Stomach (tissue), 4 donors: Measurements from ENCODE around the gene SLC25A38.

Experiments
- EP300 ChIP-seq: sonication (generic); formaldehyde crosslinking; IDR thresholded peaks from one replicate; pipeline ENCODE4 v1.6.1; 2017; ENCODE audit warnings: antibody characterized with exemption
- POLR2A ChIP-seq, 4 donors: fragments of 450-650 bp; IDR thresholded peaks; one replicate each; pipeline ENCODE4 v1.6.1; 2016; ENCODE audit warnings: antibody characterized with exemption in 4 of 4, control low read depth in 2 of 4, mild to moderate bottlenecking in 1 of 4, moderate library complexity in 1 of 4
- POLR2AphosphoS5 ChIP-seq, 3 donors: sonication (generic); formaldehyde crosslinking; IDR thresholded peaks; one replicate each; pipeline ENCODE4 v1.6.1; 2016; ENCODE audit warnings: antibody characterized with exemption in 3 of 3
- TF ChIP-seq, protein P1 (sequence below), 7 experiments: fragments of 450-650 bp in 4 of 7; fragments of 200-600 bp in 3 of 7; sonication (generic) in 3 of 7; IDR thresholded peaks; one replicate each; pipeline ENCODE4 v1.5.1; 2016 to 2019; ENCODE audit warnings: antibody characterized with exemption in 7 of 7, control low read depth in 2 of 7, mild to moderate bottlenecking in 1 of 7

DNA sequence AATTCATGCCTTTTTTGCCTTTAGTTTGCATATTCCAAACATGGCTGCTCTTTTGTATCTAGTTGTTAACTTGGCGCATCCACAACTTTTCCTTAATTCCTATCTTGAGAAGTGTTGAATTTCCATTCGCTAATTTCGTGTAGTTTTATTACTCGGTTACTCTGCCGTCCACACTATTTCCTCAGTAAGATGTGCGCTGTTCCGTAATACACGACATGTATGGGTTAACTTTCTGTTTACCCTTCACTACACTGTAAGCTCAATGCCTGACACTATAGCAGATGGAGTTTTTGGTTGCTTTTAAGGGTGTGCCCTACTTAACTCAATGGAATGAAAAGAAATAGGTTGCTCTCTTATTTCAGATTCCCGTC lies 24.1 kb downstream of the SLC25A38 start:
- peak in 1 of 3 donors; percentile 9 for TF ChIP-seq POLR2AphosphoS5 (IDR thresholded peaks at IDR 0.05)
- TF ChIP-seq, protein P1, sequence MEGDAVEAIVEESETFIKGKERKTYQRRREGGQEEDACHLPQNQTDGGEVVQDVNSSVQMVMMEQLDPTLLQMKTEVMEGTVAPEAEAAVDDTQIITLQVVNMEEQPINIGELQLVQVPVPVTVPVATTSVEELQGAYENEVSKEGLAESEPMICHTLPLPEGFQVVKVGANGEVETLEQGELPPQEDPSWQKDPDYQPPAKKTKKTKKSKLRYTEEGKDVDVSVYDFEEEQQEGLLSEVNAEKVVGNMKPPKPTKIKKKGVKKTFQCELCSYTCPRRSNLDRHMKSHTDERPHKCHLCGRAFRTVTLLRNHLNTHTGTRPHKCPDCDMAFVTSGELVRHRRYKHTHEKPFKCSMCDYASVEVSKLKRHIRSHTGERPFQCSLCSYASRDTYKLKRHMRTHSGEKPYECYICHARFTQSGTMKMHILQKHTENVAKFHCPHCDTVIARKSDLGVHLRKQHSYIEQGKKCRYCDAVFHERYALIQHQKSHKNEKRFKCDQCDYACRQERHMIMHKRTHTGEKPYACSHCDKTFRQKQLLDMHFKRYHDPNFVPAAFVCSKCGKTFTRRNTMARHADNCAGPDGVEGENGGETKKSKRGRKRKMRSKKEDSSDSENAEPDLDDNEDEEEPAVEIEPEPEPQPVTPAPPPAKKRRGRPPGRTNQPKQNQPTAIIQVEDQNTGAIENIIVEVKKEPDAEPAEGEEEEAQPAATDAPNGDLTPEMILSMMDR (IDR thresholded peaks at IDR 0.05) = no peak
- no peak for TF ChIP-seq POLR2A (IDR thresholded peaks at IDR 0.05)
- TF ChIP-seq EP300 = no peak
